ENCODE data around the gene RPL22.

DNA sequence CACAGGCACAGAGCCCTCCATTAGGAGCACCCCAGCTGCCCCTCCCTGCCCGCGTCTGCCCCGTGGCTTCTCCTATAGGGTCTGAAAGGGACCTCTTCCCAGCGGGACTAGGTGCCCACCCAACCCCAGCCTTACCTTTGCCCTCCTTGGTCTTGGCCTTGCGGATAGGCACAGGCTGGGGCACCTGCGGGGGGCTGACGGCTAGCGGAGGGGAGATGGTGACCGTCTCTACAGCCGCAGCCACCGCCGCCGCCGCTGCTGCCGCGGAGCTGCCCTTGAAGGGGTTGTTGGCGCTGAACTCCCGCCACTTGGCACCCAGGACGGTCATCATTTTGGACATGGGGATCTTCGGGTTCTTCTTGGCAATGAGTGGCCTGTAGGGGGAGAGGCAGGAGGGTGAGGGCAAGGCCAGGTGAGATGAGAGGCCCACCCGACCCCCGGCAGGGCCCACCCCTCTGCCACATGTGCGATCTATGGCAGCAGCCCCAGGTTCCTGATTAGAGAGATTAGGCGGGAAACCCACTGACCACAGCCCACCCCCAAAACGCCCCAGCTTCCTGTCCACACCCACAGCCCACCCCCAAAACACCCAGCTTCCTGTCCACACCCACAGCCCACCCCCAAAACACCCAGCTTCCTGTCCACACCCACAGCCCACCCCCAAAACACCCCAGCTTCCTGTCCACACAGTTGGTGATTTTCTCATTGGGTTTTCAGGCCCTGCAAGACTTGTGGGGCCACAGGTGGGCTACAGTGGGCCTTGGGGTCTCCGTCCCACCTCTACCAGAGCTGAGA, 44.7 kb downstream of the RPL22 start:
- TF ChIP-seq POLR2A (IDR thresholded peaks at IDR 0.05; ENCODE audit: low read length) (no peak), GATA1 (IDR thresholded peaks at IDR 0.05; ENCODE audit: low read depth, low read length) (no peak)
